GM12872 (cell line): ENCODE measurements around the gene NCAM1.

ENCODE experiments used
- TF ChIP-seq, protein P1 (sequence below): IDR thresholded peaks from 3 replicates; pipeline ENCODE4 v1.5.1; 2011; ENCODE audit warnings: low read depth, mild to moderate bottlenecking, low read length, moderate library complexity; ENCODE audit not compliant: insufficient read depth

Gene NCAM1

DNA sequence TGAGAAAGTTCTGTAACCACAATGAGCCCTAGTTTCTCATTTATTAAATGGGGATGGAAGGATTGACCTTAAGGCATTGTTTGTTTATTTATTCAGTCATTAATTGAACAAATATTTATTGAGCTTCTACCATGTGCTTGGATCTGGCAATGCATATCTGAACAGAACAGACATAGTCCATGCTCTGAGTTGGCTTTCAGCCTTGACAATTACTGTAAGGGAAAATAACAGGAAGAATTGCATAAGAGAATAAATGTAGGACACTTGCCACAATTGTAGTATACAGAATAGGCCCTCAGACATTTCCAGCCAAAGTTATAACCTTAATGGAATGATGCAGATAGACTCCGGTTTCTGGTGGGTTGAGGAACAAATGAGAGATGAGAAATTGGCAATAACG, 192.6 kb downstream of the NCAM1 start:
- TF ChIP-seq, protein P1, sequence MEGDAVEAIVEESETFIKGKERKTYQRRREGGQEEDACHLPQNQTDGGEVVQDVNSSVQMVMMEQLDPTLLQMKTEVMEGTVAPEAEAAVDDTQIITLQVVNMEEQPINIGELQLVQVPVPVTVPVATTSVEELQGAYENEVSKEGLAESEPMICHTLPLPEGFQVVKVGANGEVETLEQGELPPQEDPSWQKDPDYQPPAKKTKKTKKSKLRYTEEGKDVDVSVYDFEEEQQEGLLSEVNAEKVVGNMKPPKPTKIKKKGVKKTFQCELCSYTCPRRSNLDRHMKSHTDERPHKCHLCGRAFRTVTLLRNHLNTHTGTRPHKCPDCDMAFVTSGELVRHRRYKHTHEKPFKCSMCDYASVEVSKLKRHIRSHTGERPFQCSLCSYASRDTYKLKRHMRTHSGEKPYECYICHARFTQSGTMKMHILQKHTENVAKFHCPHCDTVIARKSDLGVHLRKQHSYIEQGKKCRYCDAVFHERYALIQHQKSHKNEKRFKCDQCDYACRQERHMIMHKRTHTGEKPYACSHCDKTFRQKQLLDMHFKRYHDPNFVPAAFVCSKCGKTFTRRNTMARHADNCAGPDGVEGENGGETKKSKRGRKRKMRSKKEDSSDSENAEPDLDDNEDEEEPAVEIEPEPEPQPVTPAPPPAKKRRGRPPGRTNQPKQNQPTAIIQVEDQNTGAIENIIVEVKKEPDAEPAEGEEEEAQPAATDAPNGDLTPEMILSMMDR = no peak

DNA sequence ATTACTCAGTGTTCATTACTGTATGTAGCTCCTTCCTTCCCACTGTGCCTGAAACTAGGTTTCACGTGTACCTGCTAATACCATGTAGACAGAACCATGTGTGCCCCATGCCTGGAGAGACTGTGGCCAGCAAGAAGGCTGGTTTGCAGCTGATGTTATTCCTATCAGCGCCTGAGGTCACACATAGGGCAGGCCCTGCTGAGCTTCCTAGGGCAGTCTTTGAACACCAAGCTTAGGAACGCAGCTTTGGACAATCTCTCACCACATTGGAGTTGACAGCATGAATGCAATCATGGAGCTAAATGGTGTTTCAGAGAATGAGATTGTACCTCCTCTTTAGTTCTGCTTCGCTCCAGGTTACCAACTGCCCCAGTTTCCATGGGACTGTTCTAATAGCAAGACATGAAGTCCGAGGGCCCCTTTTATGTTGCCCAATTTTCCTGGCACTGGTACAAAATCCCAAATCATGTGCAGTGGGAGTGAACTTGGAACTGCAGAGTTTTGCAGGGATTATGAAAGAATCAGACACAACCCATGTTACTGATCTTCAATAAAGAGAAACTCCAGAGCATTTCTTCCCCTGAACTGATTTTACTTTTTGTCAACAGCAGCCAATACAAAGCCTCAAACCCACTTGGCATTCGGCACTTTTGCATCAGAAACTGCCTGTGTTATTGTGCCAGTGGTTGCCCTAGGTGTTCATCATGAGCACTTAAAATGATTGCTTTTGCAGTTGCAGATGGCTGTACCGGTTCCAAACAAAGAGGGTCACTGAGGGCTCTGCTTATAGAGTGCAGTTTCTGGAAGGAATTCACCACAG, 199.0 kb downstream of the NCAM1 start:
- TF ChIP-seq, protein P1 = no peak

DNA sequence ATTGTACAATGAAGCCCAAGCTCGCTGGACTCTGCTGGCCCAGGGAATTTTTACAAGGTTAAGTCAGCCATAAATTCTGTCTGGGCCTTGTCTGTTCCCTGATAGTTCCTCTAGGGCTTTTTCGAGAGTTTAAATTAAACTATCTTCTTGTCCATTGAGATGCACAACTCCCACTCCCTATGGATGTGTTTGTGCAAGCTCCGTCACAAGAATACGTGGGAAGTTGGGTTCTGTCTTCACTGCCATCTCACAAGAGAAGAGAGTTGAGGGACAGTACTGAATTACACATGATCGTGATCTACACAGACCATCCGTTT, 199.5 kb downstream of the NCAM1 start:
- TF ChIP-seq, protein P1 = no peak

DNA sequence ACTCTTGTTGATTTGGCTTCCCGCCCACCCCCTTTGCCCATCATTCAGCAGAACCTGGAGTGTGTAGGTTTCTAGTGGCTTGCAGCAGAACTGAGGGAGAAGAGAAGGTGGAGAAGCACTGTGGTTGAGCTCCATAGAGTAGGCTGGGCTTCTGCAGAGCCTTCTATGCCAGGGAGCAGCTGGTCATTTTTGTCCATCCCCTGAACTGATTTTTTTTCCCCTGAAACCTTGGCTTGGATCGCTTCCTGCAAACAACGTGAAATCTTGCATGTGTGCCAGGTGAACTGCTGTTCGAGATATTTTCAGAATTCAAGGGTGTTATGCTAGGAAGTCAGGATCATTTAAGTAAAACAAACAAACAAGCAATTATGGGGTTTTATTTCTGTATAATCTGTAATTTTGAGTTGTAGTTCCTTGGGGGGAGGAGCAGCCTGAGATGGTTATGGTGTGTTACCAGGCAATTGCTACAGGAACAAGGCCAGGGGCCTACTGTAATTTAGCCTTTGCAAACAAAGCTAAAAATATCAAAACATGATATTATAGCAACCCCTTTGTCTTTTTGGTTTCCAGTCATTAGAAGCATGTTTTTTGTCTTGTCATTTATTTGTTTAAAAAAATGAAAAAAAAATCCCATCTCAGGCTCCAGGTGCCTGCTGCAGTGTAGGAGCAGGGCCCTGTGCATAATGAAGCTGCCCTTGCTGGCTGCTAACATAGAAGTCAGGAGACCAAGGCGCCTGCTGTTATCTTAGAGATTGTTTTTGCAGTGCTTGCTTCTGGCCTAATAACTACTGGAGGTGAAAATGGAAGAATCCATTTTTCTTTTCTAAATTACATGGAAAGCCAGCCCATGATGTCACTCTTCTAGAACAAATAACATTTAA, 200.7 kb downstream of the NCAM1 start:
- TF ChIP-seq, protein P1 = no peak

DNA sequence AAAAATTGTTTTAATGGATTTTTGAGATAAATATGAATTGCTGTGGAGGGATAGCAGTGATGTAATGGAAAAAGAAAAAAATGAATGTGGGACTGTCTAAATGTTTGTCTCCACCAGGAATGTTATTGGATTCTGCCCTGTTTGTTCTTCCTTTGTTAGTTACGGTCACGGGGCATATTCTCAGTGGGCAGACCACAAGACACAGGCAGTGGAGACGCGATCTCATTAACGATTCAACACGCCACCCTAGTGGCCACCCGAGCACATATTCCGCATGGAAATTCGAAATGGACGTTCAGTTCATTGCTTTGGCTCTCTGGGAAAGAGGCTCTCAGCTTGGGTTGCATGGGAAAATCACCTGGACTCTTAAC, 201.4 kb downstream of the NCAM1 start:
- TF ChIP-seq, protein P1 = no peak

DNA sequence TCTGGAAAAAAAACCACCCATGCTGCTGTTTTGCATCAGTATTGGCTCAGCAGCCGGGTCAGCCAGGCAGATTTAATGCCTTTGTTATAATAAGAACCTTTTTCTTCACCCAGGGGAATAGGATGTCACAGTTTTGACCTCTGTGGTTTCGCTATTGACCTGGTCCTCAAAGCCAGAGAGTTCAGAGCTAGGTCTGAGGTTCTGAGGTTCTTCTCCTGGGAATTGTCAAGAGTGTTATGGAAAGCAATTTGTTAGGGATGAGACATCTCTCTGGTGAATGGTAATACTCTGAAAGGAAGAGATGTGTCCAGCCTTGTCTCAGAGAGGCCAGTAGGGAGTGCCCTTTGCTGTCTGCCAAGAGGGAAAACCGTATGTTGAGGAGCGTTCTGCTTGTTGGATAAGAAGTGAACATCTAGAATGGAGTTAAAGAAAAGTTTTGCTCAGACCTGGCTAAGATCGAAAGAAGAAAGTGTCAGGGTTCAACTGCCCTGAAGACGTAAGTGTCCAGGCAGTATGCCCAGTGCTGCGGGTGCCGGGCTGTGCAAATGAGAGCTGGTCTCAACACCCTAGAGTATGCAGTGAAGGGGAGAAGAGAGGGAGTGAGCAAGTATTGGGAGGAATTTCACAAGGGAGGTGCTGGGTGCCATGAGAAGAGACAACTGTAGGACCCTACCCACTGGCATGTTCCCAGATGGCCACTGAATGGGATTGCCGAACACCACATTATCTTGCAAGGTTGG, 202.2 kb downstream of the NCAM1 start:
- TF ChIP-seq, protein P1 = no peak

DNA sequence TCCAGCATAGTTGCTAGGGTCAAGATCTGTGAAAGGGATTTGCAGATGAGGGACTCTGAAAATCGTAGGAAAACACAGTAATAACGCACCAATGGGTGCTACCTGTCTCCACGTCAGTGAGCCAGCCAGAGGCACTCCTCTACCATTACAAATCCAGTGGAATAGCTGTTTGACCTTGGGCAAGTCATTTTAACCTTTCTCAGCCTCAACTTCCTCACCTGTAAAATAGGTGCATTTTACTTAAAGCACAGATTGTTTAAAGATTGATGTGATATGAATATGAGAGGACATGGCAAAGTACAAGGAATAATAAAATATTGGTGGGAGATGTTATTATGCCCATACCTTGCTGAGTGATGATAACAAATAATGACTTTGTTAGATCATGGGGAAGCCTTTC, 205.1 kb downstream of the NCAM1 start:
- TF ChIP-seq, protein P1 = no peak
